ENCODE results near the gene FOLR1. TPM values are rescaled to one million over a fixed set of nuclear protein-coding genes. Genes with fewer than 3 reads are reported as not detected.

Gene FOLR1
- total RNA-seq, 1 experiment from 2014 or later = 1.3 TPM

GRCh38 chr11:72233056-72233772 is 41.3 kb downstream of the FOLR1 start:
- H3K4me3 ChIP-seq (ENCODE audit: insufficient read depth, low read depth, low read length) = no peak overlapping the region
- peaks cover 50% of the 10 kb centered on the region for H3K36me3 ChIP-seq (replicated peaks; ENCODE audit: control insufficient read depth, insufficient read depth, low read length)
- no peaks in the 10 kb centered on the region for H3K27me3 ChIP-seq (ENCODE audit: control insufficient read depth, insufficient read depth, low read length)
- no peak for DNase-seq

- Histone ChIP-seq H3K4me3 (ENCODE audit: insufficient read depth, low read depth, low read length) (no peak overlapping the region), H3K27me3 (ENCODE audit: control insufficient read depth, insufficient read depth, low read length) (peaks cover 3% of the 10 kb centered on the region; the same call in 1 of the 2 replicates), H3K36me3 (replicated peaks; ENCODE audit: control insufficient read depth, insufficient read depth, low read length) (peaks cover 49% of the 10 kb centered on the region)
- peak; percentile 16 for DNase-seq
Measured at GRCh38 chr11:72233773-72234513, 42.0 kb downstream of the FOLR1 start.

- no peak overlapping the region for H3K4me3 ChIP-seq (ENCODE audit: insufficient read depth, low read depth, low read length)
- no peak for DNase-seq
- peaks cover 44% of the 10 kb centered on the region for H3K36me3 ChIP-seq (replicated peaks; ENCODE audit: control insufficient read depth, insufficient read depth, low read length)
- peaks cover 7% of the 10 kb centered on the region for H3K27me3 ChIP-seq (ENCODE audit: control insufficient read depth, insufficient read depth, low read length)
Measured at GRCh38 chr11:72234514-72234830, 42.5 kb downstream of the FOLR1 start.

GRCh38 chr11:72234920-72235319 is 43.0 kb downstream of the FOLR1 start:
- H3K4me3 ChIP-seq (ENCODE audit: insufficient read depth, low read depth, low read length) = no peak overlapping the region
- peak; percentile 23 for DNase-seq
- peaks cover 40% of the 10 kb centered on the region for H3K36me3 ChIP-seq (replicated peaks; ENCODE audit: control insufficient read depth, insufficient read depth, low read length)
- H3K27me3 ChIP-seq (ENCODE audit: control insufficient read depth, insufficient read depth, low read length) = peaks cover 11% of the 10 kb centered on the region

GRCh38 chr11:72235351-72236057 is 43.6 kb downstream of the FOLR1 start:
- no peak for DNase-seq
- no peak overlapping the region for H3K4me3 ChIP-seq (ENCODE audit: insufficient read depth, low read depth, low read length)
- H3K36me3 ChIP-seq (replicated peaks; ENCODE audit: control insufficient read depth, insufficient read depth, low read length) = peaks cover 37% of the 10 kb centered on the region
- H3K27me3 ChIP-seq (ENCODE audit: control insufficient read depth, insufficient read depth, low read length) = peaks cover 17% of the 10 kb centered on the region

GRCh38 chr11:72236083-72236697 is 44.2 kb downstream of the FOLR1 start:
- Histone ChIP-seq H3K36me3 (replicated peaks; ENCODE audit: control insufficient read depth, insufficient read depth, low read length) (peaks cover 33% of the 10 kb centered on the region), H3K4me3 (ENCODE audit: insufficient read depth, low read depth, low read length) (no peak overlapping the region), H3K27me3 (ENCODE audit: control insufficient read depth, insufficient read depth, low read length) (peaks cover 24% of the 10 kb centered on the region)
- no peak for DNase-seq

- H3K4me3 ChIP-seq (ENCODE audit: insufficient read depth, low read depth, low read length) = no peak overlapping the region
- peaks cover 29% of the 10 kb centered on the region for H3K27me3 ChIP-seq (ENCODE audit: control insufficient read depth, insufficient read depth, low read length)
- no peak for DNase-seq
- peaks cover 28% of the 10 kb centered on the region for H3K36me3 ChIP-seq (replicated peaks; ENCODE audit: control insufficient read depth, insufficient read depth, low read length)
Measured at GRCh38 chr11:72236774-72237111, 44.8 kb downstream of the FOLR1 start.

- Histone ChIP-seq H3K4me3 (ENCODE audit: insufficient read depth, low read depth, low read length) (no peak overlapping the region), H3K27me3 (ENCODE audit: control insufficient read depth, insufficient read depth, low read length) (peaks cover 35% of the 10 kb centered on the region), H3K36me3 (replicated peaks; ENCODE audit: control insufficient read depth, insufficient read depth, low read length) (peaks cover 24% of the 10 kb centered on the region)
- peak; percentile 77 for DNase-seq
Measured at GRCh38 chr11:72237112-72237931, 45.4 kb downstream of the FOLR1 start.

GRCh38 chr11:72238040-72238450 is 46.1 kb downstream of the FOLR1 start:
- peak; percentile 98 for DNase-seq
- Histone ChIP-seq H3K36me3 (replicated peaks; ENCODE audit: control insufficient read depth, insufficient read depth, low read length) (peaks cover 21% of the 10 kb centered on the region), H3K4me3 (ENCODE audit: insufficient read depth, low read depth, low read length) (peak overlapping the region; percentile 32; the same call in 1 of the 2 replicates), H3K27me3 (ENCODE audit: control insufficient read depth, insufficient read depth, low read length) (peaks cover 42% of the 10 kb centered on the region)

GRCh38 chr11:72238492-72239312 is 46.8 kb downstream of the FOLR1 start:
- DNase-seq = peak; percentile 81
- Histone ChIP-seq H3K36me3 (replicated peaks; ENCODE audit: control insufficient read depth, insufficient read depth, low read length) (peaks cover 15% of the 10 kb centered on the region), H3K27me3 (ENCODE audit: control insufficient read depth, insufficient read depth, low read length) (peaks cover 49% of the 10 kb centered on the region), H3K4me3 (ENCODE audit: insufficient read depth, low read depth, low read length) (peak overlapping the region; percentile 32)

- Histone ChIP-seq H3K36me3 (replicated peaks; ENCODE audit: control insufficient read depth, insufficient read depth, low read length) (peaks cover 9% of the 10 kb centered on the region), H3K4me3 (ENCODE audit: insufficient read depth, low read depth, low read length) (peak overlapping the region; percentile 32), H3K27me3 (ENCODE audit: control insufficient read depth, insufficient read depth, low read length) (peaks cover 53% of the 10 kb centered on the region)
- DNase-seq = no peak
Measured at GRCh38 chr11:72239313-72239848, 47.4 kb downstream of the FOLR1 start.

GRCh38 chr11:72239849-72240460 is 48.0 kb downstream of the FOLR1 start:
- peaks cover 59% of the 10 kb centered on the region for H3K27me3 ChIP-seq (ENCODE audit: control insufficient read depth, insufficient read depth, low read length)
- DNase-seq = peak; percentile 87
- peaks cover 7% of the 10 kb centered on the region for H3K36me3 ChIP-seq (replicated peaks; ENCODE audit: control insufficient read depth, insufficient read depth, low read length)
- peak overlapping the region; percentile 32 for H3K4me3 ChIP-seq (ENCODE audit: insufficient read depth, low read depth, low read length)
